GF-D8 (cell line): Measurements from ENCODE around the gene CCDC124.
A peak's percentile ranks its signal among the peaks of the same experiment; 100 is the strongest.
"Not testable (repeated sequence)": the region's sequence is repeated elsewhere in the genome, so short reads cannot be mapped to it uniquely, and the experiment has no call there.

ENCODE experiments used
- DNase-seq: peaks from one replicate; lab custom pipeline; 2025; lab: John Stamatoyannopoulos, UW

CCDC124 gene, protein sequence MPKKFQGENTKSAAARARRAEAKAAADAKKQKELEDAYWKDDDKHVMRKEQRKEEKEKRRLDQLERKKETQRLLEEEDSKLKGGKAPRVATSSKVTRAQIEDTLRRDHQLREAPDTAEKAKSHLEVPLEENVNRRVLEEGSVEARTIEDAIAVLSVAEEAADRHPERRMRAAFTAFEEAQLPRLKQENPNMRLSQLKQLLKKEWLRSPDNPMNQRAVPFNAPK

DNA sequence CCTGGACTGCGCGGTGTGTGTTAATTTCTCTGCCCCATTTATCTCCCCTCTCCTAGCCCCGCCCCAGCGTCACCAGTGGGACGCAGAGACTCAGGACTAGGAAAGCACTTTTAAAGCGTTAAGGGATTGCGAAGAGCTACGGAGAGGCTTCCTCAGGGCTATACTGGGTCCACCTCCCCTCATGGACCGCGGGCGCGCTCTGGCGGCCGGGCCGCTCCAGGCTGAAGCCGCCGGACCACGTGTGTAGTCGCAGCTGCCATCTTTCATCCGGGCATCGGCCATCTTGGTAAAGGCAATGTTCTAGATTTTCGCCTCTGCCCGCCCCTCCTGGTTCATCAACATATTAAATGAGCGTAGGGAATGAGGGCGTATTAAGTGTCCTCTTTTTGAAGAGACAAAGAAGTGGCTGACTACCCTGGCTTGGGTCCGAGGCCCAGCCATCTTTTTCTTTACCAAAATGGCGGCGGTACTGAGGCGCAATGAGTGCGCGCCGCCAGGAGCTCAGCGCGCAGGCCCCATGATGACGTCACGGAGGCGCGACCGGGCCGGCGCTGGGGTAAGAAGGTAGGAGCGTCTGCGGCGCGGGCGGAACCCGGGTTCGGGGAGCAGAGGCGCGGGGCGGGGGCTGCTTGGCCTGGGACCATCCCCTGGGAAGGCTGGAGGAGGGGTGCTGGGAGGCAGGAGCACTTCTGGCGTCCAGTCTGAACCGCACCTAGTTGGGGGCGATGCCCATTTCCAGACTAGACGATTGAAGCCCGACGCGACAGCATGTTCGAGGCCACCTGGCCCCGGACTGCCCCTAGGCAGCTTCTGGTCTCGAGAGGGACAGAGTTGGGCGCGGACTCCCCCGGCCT is at the start of gene CCDC124:
TSS of gene CCDC124 (plus strand) at position 531 of the 854 bp plus-strand sequence. CDS start 3,406 bp downstream, outside the sequence.
- peak; percentile 83 for DNase-seq

DNA sequence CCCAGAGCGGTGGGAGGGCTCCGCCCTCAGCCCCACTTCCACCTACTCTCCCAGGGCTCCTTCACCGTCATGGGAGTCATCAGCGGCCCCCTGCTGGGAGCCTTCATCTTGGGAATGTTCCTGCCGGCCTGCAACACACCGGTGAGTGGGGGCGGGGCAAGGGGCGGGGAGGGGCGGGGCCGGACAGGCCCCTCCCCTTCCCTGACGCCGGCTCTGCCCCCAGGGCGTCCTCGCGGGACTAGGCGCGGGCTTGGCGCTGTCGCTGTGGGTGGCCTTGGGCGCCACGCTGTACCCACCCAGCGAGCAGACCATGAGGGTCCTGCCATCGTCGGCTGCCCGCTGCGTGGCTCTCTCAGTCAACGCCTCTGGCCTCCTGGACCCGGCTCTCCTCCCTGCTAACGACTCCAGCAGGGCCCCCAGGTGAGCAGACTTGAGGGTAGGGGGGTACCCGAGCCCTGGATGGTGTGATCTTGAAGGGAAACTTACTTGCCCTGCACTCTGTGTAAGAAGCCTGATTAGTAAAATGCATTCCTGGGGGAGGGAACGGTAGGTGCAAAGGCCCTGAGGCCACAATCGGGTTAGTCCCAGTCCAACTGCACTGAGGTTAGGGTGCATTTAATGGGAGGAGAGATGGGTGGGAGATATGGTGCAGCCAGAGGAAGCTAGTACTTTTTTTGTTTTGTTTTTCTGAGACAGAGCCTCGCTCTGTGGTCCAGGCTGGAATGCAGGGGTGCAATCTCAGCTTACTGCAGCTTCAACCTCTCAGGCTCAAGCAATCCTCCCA is 49.0 kb upstream of the CCDC124 start:
- no peak for DNase-seq

DNA sequence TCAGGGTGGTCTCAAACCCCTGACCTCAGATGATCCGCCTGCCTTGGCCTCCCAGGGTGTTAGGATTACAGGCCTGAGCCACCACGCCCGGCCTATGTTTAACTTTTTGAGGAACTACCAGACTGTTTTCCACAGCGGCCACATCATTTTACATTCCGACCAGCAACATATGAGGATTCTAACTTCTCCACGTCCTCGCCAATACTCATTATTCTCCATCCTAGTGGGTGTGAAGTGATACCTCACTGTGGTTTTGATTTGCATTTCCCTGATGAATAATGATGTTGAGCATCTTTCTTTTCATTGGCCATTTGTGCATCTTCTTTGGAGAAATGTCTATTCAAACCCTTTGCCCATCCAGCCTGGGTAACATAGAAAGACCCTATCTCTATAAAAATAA is 46.3 kb upstream of the CCDC124 start:
- no peak for DNase-seq

DNA sequence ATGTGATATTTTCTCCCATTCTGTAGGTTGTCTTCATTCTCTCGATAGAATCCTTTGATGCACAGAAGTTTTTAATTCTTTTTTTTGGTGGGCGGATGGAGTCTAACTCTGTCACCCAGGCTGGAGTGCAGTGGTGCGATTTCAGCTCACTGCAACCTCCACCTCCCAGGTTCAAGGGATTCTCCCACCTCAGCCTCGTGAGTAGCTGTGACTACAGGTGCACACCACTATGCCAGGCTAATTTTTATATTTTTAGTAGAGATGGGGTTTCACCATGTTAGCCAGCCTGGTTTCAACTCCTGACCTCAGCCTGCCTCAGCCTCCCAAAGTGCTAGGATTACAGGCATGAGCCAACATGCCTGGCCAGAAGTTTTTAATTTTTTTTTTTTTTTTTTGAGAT is 45.6 kb upstream of the CCDC124 start:
- DNase-seq: not testable (repeated sequence)

DNA sequence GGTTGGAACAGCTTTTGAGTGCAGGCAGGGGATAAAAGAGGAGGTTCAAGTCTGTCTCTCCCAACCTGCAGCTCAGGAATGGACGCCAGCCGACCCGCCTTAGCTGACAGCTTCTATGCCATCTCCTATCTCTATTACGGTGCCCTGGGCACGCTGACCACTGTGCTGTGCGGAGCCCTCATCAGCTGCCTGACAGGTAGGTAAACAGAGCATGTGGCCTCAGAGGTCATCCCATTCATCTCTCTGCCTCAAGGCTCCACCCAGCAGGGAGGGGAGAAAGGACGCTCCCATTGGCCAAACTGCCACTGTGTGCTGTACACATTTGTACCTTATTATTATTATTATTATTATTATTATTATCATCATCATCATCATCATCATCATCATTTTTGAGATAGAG is 44.6 kb upstream of the CCDC124 start:
- no peak for DNase-seq

DNA sequence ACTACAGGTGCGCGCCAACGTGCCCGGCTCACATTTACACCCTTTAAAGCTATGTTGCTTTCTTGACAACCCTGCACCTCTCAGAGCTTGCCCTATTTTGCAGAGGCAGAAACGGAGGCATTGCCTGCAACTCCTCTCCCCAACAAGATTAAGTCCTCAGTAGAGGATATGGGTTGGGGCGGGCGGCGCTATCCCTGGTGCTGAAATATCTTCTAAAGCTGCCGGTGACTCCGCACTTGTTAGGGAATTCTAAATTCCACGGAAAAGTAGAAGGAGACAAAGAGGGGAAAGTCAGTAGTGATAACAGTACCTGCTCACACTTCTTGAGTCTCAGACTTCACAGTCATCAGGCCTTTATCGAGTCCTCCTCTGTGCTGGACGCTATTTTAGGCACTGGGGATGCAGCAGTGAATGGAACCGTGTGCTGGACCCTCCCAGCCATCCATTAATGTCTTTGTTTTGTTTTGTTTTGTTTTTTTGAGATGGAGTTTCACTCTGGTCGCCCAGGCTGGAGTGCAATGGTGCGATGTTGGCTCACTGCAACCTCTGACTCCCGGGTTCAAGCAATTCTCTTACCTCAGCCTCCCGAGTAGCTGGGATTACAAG is 43.1 kb upstream of the CCDC124 start:
- no peak for DNase-seq

DNA sequence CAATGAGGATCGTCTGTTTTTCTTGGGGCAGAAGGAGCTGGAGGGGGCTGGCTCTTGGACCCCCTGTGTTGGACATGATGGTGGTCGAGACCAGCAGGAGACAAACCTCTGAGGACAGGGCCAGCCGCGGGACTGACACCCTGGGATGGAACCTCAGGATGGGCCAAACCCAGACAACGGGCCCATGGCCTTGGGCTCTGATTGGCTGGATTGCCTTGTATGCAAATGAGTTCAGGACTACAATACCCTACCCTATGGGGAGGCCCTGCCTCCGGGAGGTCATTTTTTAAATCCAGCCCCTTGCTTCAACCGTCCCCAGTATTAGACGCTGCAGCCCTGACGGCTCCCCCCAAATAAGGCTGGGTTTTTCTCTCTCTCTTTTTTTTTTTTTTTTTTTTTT is 39.0 kb upstream of the CCDC124 start:
- no peak for DNase-seq

DNA sequence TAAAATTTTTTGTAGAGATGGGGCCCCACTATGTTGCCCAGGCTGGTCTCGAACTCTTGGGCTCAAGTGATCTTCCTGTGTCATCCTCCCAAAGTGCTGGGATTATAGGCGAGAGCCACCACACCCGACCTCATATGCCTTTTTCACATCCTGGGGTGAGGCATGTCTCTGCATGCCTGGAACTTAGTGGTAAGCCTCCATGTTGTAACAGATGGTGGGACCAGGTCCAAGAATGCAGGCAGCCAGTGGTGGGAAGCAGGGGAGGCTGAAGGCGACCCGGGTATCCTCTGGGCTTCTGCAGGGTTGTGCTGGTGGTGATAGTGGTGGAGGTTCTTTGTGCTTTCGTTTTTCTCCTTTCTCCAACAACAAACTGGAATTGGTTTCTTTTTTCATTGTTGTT is 30.1 kb upstream of the CCDC124 start:
- DNase-seq: no peak

DNA sequence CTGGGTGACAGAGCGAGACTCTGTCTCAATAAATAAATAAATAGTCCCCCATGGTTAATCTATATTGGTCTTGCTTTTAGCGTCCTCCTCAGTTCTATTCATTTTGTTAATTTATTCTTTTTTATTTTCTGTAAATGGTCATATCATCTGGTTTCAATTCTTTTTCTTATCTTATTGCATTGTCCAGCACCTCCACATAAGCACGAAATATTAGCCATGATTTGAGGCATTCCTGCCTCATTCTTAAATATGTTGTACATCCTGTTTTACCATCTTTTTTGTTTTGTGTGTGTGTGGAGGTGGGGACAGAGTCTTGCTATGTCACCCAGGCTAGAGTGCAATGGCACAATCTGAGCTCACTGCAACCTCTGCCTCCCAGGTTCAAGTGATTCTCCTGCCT is 24.6 kb upstream of the CCDC124 start:
- no peak for DNase-seq

DNA sequence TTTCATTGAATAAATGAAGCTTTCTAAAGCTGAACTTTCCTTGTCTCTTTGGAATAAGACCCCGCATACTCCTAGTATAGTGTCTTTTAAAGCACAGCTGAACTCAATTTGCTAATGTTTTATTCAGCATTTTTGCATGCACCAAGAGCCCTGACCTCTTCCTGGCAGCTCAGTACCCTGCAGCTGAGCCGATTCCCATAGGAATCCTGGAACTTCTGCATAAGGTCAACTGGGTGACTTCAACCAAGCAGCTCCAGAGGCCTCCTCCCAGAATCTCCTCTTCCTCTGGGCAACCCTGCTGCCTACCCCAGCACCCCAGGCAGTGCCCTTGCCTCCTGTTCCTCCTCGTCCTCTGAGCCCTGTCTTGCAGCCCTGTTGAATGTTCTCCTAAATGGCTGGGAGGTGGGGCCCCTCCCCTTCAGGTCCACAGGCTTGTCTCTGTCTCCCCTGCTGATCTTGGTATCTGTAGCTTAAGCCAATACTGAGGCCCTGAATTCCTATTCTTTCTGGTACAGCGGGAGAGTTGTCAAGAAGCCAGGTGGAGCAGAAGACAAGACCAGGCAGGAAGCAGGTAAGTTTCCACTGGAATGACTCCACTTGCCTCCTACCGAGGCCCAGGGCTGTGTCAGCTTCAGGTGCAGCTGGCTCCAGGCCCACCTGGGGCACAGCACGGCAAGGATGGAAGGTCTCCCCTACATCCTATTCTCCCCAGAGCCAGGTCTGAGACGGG is 23.6 kb upstream of the CCDC124 start:
- DNase-seq: no peak

DNA sequence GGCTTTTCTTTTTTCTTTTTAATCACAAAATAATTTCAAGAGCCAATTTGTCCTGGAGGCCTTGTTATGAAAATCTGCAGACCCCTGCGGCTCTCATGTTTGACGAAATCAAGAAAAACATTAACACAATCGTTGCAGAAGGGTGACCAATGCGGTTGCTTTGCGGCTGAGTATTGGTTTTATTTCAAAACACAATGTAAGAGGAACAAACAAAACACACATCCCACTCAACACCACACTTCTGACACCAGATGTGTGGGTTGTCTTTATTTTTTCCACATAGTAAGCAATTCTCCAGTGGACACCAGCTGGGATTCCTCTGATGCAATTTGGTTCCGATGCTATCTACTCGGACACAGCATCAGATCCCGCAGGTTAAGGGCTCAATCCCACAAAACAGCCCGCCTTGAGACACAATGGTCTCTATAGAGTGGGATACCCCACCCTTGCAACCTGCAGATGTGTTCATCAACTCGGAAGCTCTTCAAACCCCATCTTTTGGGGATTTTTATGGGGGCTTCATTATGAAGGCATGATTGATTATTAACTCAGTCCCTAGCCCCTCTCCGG is 21.9 kb upstream of the CCDC124 start:
- no peak for DNase-seq

DNA sequence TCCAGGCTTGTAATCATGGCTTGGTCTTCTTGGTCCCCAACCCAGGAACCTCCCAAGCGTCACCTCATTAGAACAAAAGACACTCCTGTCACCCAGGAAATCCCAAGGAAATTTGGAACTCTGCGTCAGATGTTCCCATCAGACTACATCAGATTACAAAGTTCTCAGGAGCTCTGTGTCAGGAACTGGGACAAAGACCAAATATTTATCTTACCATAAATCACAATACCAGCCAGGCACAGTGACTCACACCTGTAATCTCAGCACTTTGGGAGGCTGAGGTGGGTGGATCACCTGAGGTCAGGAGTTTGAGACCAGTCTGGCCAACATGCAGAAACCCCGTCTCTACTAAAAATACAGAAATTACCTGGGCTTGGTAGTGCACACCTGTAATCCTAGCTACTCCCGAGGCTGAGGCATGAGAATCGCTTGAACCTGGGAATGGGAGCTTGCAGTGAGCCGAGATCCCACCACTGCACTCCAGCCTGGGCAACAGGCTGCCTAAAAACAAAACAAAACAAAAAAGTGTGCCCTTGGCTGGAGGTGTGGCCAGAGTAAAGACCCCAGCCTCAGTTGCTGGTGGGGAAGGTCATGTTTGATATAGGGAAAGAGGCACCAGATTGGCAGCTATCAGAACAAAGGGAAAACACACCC is 16.7 kb upstream of the CCDC124 start:
- no peak for DNase-seq

DNA sequence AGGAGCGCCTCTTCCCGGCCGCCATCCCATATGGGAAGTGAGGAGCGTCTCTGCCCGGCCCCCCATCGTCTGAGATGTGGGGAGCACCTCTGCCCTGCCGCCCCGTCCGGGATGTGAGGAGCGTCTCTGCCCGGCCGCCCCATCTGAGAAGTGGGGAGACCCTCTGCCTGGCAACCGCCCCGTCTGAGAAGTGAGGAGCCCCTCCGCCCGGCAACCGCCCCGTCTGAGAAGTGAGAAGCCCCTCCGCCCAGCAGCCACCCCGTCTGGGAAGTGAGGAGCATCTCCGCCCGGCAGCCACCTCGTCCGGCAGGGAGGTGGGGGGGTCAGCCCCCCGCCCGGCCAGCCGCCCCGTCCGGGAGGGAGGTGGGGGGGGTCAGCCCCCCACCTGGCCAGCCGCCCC is 14.7 kb upstream of the CCDC124 start:
- DNase-seq: not testable (repeated sequence)

DNA sequence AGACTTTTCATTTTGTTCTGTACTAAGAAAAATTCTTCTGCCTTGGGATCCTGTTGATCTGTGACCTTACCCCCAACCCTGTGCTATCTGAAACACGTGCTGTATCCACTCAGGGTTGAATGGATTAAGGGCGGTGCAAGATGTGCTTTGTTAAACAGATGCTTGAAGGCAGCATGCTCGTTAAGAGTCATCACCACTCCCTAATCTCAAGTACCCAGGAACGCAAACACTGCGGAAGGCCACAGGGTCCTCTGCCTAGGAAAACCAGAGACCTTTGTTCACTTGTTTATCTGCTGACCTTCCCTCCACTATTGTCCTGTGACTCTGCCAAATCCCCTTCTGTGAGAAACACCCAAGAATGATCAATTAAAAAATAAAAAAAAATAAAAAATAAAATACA is 13.7 kb upstream of the CCDC124 start:
- DNase-seq: not testable (repeated sequence)

DNA sequence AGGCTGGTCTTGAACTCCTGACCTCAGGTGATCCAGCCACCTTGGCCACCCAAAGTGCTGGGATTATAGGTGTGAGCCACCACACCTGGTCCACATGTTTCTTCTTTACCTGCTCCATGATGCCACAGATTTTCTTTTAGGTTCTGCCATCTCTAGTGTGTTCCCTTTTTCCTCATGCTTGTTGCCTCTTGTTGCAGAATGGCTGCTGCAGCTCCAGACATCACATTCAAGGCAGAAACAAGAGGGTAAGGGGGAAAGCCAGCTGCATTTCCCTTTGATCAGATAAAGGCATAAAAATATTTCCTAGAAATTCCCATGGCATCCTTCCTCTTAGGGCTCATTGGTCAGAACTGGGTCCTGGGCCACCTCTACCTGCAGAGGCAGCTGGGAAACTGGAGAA is 12.3 kb upstream of the CCDC124 start:
- no peak for DNase-seq

DNA sequence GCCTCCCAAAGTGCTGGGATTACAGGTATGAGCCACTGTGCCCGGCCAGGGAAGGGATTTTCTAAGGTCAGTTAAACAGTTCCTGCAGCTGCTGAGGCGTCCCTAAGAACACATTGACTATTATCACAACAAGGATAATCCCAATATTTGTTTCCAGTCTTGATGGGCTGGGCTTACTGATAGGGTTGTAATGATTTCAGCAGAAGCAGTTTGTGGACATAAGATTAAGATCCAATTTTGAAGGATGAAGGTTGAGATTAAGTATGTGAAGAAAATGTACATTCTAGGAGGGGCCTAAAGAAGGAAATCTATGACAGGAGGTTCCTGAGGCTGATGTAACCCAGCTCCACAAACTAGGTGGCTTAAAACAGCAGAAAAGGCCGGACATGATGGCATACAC is 10.7 kb upstream of the CCDC124 start:
- DNase-seq: no peak

DNA sequence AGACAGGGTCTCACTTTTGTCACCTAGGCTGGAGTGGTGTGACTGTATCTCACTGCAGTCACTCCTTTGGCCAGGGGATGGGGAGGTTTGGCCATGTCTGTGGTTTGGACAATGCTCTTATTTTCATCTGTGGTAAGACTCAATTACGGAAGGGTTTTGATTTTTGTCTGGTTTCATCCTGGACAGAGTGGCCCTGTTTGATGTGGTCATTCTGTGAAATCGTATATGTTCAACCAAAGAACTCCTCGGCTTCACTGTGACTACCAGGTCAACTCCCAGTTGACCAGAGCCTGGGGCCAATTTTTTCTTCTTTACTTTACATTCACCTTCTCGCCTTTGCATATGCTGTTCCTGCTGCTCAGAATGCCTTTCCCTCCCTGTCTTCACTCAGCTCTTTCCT is 6.8 kb upstream of the CCDC124 start:
- DNase-seq: no peak

DNA sequence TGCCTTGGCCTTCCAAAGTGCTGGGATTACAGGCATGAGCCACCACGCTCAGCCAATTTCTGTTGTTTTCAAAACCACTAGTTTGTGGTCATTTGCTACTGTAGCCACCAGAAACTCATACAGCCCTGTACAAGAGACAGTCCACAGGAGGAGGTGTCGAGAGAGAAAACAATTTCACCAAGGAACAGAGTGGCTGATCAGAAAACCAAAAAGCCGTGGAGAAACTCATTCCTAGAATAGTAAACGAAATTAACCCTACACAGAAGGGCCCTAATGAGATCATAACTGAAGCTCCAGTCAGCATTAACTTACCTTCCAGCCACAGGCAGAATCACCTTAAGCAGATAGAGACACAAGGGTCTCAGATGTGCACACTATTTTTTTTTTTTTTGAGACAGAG is 3.8 kb upstream of the CCDC124 start:
- no peak for DNase-seq

DNA sequence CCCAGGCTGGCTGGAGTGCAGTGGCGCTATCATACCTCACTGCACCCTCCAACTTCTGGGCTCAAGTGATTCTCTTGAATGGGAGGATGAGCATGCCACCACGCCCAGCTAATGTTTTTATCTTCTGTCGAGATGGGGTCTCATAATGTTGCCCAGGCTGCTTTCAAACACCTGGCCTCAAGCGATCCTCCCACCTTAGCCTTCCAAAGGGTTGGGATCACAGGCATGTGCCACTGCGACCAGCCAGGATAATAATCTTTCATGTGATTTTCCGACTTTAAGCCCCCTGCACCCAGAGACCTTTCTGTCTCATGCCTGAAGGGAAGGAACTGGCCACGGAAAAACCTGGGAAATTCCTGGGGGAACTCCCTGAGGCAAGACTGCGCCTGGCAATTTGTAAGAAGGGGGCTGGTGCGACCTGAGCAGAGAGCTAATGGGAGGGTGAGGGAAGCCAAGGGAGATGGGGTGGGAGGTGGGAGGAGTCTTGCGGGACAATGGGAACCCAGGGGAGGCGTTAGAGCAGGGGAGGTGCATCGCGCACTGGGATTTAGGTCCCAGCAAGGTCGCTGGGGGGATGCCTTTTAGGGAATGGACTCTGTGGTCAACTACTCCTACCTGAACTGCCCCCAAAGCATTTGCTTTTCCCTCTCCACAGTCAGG is 1.2 kb upstream of the CCDC124 start:
- no peak for DNase-seq

DNA sequence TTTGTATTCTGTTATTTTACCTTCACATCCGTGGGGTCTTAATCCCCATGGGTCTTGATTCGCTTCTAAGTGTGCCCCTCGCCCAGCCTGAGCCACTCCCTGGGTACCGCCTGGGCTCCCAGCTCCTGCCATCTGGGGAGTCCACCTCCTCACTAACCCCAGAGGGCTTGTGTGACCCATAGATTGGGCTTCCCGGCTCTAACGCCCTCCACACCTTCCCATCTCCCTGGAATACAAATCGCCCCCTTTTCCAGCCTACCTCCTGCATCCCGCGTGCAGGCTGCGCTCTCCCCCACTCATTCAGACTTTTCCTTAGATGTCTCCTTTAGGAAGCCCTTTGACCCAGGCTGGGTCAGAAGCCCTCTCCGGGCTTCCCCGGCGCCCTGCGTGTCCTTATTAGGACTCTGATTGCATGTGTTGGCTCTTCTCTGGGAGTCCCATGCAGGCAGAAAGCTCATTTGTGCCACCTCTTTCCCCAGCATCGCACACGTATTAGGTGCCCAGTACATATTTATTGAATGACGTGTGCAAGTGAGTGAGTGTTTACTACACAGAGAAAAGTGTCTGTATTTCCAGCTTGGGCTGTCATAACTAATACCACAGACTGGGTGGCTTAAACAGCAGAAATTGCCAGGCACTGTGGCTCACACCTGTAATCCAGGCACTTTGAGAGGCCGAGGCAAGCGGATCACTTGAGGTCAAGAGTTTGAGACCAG is 757 bp downstream of the CCDC124 start:
- DNase-seq: no peak
